CD4-positive, alpha-beta T cell treated with Interleukin-15 for 1 hour (primary cell): ENCODE results near the gene BAG1.

Source experiments
- DNase-seq: peaks from one replicate; pipeline ENCODE4 v3.0.0-alpha.2; 2020

The BAG1 gene

DNA sequence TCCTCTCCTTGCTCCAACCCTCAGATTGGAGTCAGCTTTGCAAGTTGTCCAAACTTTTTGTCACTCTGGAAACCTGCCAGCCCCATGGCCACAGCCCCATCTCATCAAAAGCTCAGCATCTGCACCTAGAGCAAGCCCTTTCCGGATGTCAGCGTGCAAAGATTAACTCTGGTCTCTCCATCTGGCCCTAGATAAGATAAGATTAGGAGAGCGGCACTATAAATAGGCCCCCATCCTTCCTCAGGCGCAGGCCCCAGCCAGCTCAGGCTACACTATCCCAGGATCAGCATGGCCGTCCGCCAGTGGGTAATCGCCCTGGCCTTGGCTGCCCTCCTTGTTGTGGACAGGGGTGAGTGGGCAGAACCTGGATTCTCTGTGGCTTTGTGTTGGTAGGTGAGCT is 24.6 kb downstream of the BAG1 start, which contains the start of gene SPINK4:
TSS of gene SPINK4 (plus strand) at position 247 of the 400 bp plus-strand sequence. CDS start at position 289, 42 bp downstream.
- no peak for DNase-seq

DNA sequence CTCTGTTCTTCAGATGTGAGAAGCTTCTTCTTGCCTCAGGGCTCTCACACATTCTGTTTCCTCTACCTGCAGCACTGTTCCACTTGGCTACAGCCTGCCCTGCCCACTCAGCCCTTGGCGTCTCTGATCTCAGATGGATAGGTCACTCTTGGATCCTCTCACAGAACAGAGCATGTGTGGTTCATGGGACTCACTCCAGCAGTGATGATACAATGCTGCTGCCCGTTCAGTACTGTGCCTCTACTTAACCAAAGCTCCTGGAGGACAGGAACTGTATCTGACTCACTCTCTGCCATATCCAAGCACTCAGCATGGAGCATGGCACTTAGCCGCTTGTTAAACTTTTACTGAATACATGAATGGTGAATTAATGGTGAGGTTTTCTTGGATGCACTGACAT is 27.9 kb downstream of the BAG1 start:
- no peak for DNase-seq

DNA sequence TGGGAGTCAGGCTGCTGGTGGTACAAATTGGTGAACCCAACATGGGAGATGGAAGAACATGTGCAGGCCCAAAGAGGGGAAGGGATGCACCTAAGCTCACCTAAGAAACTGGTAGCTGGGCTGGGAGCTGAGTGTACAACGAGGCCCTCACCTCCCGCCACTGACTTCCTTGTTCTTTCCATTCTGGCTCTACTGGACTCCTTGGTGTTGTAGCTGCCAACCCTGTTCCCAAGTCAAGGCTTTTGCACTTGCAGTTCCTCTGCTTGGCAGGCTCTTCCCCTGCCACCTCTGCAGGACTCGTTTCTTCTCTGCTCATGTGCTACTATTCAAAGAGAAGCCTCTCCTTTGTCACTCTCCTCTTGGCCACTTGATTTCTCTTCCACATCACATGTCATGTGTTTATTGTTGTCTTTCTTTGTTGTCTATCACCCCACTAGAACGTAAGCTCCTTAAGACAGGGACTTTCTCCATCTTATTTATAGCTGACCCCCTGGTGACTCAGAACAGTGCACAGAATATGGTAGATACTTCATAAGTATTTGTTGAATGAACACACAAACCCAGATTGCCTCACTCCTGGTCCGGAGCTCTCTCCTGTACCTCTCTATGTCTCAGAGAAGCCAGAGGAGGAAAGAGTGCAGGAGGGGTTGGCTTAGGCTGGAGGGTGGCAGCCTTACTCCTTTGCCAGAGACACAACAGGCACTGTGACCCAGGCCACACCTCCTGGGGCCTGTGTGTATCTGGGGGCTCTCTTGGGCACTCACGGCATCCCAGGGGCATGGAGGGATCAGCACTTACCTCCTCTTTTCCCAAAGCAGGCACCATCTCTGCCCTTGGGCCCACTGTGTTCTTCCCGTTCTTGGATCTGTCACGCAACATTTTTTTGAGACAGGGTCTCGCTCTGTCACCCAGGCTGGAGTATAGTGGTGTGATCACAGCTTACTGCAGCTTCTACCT is 29.7 kb downstream of the BAG1 start:
- no peak for DNase-seq

DNA sequence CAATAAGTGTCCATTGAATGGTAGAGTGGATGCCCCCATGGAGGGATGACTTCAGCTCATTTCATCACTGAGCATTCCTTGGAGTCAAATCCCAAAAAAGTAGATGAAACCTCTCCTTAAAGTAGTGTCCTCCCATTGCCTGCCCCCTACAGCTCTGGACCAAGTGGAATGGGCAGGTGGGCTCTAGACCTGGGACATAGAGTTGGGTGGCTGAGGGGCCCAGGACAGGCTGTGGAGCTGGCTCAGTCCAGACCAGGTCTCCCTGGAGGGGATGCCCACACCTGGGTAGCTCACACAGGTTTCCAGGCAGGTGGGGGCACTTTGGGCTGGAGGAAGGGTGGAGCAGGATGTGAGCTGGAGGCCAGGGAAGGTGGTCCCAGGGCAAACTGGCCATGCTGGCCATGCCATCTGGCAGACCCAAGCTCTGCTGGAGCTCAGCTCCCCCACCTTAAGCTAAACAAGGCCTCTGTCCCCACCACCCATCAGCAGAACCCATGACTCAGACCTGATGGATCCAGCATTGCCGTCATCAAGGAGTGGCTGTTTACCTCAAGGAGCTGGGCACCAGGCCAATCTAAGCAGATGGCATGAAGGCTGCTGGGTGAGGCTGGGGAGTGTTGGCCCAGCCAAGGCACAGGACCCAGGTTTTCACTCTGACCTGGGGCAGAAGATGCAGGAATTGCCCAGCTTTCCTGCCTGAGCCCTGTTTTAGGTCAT is 30.7 kb downstream of the BAG1 start:
- no peak for DNase-seq

DNA sequence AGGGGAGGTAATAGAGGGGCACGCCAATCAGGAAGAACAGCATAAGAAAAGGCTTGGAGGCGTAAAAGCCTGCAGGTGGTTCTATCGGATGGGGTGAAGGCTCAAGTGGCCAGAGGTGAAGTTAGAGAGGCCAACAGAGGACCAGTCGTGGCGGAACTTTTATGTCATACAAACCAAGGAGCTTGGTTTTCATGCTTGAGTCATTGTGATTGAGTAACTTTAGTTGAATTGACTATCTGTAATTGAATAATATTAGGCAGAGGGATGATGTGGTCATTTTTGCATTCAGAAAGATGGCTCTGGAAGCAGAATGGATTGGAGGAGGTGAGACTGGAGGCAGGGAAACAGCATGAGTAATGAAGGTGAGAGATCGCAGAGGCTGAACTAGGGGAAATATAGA is 31.7 kb downstream of the BAG1 start:
- DNase-seq, result no peak

DNA sequence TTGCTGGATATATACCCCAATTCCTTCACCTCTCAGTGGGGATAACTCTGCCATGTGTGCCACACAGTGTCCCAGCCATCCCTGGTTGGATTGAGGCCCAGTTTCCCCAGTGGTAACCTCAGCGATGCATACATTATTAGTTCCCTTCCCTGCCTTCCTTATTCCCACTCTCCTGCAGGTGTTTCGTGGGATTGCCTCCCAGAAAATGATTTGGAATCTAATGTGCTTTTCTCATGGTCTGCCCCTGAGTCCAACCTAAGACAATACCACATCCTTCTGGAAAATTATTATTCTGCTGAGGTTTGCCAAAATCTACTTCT is 32.9 kb downstream of the BAG1 start:
- DNase-seq, result no peak

DNA sequence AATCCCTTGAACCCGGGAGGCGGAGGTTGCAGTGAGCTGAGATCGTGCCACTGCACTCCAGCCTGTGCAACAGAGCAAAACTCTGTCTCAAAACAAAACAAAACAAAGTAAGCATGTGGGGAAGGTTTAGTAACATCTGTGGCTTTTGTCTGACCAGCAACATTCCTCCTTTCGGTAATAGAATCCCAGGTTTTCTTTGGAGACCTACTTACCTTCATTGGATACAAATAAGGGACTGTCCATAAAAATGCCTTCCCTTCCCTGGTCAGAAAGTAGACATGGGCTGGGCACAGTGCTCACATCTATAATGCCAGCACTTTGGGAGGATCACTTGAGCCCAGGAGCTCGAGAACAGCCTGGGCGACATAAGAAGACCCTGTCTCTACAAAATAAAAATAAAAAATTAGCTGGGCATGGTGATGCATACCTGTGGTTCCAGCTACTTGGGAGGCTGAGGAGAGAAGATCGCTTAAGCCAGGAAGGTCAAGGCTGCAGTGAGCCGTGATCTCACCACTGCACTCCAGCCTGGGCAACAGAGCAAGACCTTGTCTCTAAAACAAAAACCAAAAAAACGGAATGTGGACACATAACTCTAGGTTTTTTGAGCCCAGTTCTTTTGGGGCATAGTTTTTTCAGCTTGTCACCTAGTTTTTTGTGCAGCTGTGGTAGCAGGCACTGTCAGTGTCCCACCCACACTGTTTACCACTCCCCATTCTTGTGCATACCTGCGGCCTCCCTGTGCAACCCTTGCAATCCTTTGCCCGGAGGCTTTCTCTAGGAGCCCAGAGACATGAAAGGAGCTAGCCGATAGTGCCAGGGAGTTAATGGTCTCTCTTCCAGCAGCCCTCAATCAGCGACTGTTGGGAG is 33.5 kb downstream of the BAG1 start:
- DNase-seq, result no peak

DNA sequence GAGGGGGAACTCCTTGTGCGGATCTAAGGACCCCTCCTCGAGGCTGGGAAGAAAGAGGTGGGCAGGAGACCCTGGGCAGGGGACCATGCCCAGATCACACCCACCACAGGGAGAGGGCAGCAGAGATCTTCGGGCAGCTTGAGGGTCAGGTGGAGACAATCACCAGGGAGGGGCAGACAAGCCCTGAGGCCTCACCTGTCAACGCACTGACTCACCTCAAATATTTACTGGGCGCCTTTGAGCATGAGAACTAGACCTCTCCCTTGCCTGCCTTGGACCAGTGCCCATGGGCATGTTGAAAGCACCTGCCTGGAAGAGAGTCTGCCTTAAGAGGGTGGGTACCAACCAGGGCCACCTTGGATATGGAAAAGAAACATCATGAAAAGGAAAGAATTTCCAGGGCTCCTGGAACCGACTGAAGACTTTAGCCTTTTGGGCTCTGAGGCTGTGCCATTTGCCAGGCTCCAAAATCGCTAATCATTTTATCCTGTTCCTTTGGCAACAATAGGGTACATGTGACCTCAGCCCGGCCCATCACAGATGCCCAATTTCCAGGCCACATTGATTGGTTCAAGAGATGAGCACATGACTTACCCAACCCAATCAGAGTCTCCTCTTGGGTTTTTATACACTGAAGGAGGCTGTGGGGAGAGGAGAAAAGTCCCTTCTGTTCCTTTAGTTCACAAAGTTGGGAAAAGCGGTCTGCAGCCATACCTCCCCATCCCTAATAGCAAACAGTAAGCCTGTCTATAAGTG is 35.0 kb downstream of the BAG1 start:
- no peak for DNase-seq

DNA sequence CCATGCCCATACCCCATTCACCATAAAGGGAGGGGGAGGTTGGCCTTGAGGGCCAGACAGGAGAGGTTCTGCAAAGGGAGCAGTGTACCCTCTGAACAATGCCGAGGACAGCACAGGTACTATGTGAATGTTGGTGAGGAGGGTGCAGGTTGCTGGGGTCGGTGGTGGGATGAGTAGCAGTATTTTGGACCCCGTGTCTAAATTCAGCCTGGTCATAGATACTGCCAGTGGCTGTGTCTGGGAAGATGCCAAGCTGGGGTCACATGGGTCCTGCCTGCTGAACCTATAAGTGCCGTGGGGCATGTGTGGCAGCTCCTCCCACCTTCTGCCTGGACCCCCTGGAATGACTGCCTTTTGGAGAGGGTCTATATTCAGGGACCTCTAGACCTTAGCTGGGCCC is 35.9 kb downstream of the BAG1 start:
- no peak for DNase-seq

DNA sequence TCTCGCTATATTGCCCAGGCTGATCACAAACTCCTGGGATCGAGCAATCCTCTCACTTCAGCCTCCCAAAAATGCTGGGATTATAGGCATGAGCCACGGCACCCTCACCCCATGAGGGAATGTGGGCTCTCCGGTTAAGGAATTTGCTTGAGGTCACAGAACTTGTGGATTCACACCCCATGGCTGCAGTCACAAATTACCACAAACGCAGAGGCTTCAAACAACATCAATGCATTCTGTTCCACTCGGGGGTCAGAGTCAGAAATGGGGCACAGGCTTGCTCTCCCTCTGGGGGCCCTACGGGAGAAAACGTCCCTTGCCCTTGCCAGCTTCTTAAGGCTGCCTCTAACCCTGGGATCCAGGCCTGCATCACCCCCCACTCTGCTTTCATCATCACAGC is 36.8 kb downstream of the BAG1 start:
- DNase-seq, result no peak

DNA sequence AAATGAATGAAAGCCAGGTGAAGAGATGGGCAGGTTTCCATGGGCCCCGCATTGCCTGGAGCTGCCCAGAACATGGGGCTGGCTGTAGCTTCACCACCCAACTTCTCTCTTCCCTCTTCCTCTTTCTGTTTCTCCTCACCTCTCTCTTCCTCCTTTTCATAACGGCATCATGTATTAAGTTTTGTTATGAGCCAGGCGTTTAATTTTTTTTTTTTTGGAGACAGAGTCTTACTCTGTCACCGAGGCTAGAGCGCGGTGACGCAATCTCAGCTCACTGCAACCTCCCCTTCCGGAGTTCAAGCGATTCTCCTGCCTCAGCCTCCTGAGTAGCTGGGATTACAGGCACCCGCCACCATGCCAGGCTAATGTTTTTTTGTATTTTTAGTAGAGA is 37.5 kb downstream of the BAG1 start:
- DNase-seq, result peak; percentile 65

DNA sequence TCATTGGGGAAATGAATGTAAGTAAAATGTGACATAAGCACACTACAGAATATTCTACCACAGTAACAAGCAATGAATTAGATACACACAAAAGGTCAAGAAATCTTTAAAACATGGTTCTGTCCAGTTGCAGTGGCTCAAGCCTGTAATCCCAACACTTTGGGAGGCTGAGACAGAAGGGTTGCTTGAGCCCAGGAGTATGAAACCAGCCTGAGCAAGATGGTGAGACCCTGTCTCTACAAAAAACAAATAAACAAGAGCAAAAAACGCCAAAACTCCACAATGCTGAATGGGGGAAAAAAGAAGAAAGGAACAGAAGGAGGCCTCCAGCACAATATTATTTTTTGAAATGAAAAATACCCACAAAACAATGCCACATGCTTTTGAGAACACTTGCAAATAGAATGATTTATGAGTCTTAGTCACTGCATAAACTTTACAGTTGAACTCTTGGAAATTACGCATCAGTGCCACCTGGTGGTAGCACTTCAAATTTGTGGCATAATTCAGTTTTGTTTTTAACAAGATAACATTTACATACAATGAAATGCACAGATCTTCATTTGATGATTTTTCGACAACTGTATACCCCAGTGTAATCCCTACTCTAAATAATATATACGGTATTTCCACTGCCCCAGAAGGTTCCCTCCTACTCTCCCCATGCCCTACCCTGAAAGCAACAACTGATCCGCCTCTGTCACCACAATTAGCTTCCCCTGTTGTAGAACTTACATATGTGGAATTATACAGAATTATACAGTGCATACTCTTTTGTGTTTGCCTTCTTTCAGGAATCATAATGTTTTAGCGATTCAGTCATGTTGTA is 39.0 kb downstream of the BAG1 start:
- DNase-seq, result peak; percentile 51

DNA sequence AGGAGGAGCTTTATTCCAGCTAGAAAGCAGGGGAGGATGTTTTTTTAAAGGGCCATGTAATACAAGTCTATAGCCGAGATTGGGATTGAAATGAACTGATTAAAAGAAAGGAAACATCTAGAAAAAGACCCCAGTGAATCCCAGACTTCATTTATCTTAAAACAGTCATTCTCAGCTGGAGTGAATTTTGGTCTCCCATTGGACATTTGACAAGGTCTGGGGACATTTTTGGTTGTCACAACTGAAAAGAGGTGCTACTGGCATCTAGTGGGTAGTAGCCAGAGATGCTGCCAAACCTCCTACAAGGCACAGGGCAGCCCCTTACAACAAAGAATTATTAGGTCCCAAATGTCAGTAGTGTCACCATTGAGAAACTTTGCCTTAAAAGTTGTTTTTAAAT is 40.8 kb downstream of the BAG1 start:
- no peak for DNase-seq

DNA sequence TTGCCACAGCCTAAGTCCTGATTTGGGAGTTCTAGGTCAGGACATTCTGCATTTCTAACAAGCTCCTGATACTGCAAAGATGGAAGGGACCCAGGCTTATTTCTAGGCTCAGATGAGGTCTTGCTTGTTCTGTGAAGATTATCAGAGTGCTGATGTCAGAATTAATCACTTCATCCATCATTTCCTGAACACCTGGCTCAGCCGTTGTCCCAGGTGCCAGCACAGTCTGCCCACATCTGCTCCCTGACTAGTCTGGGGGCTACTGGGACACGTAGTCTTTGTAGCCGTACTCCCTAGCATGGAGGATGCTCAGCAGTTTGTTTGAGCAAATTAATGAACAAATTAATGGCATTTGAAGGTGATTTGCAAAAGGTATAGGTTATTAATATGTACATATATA is 42.5 kb downstream of the BAG1 start:
- no peak for DNase-seq

DNA sequence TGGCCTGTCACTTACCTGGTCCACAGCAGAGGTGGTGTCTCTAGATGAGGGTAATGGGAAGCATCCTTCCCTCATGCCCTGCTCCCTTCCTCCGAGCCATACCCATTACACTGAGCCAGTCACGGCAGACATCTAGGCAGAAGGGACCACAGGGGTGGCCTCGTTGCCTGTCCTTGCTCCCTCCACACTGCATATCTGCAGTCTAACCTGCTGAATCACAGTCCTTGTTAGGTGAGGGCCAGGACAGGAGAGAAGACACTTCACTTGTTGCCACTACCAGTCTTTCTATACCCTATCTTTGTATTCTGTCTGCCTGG is 43.0 kb downstream of the BAG1 start:
- DNase-seq, result no peak

DNA sequence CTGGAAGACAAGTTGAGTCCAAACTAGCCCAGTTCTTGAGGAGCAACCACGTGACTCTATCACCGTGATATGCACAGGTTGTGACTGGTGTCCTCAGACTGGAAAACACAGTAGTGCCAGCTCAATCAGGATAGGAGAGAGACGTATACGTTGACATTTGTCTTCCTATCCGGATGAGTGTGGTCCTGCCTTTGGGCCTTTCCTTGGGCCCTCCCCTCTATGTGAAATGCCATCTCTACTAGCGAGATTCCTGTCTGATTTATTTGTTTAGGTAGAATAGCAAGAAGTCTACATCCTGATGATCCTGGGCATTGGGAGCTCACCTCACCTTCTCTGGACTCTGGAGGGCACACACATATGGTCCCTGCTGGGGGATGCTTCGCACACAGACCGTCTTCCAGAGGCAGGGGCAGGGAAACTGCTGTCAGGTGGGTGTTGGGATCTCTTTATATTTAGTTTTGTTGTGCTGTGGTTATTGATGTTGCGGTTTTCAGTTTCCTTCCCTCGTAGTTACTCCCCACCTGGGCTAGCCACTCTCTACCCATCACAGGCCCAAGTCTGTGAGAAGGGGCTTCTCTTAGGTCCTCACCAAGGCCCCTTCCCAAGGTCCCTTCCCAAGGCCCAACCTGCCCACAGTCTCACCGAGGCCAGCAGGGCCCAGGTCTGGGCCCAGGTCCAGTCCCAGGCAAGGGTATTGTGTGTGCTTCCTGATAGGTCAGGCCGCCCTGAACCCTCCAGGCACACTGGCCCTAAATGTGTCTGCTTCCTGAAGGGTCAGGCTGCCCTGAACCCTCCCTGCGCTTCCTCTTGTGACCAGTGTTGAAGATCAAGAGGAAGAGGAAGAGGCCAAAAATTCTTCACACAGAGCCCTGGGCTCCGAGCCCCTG is 43.6 kb downstream of the BAG1 start:
- DNase-seq, result no peak

DNA sequence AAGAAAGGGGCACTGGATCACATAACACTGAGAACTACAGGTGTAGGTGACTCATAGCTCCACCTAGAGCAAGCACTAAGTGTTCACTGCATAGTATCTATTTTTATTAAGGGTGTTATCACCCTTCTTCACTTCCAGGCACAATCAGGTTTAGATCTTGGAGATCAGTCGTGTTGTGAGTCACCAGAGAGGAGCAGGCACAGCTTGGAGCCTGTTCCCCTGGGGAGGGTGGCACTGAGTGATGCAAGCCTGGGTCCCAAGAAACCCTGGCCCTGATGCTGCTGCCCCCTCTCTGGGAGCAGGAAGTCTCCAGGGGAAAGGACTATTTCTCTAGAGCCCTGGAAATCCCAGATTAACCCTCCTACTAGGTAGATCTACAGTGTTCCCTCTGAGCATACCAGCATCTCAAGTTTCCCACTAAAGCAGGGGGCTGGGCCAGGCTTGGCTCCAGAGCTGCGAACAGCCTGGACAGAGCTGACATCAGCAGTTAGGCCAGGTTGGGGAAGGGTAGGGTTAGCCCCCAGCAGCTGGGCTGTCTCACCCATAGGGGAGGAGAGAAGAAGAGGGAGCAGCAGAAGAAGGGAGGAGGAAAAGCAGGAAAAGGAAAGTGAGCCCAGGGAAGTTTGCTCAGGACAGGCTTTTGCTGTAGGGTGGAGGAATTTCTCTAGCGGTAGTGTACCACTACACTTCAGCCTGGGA is 52.7 kb downstream of the BAG1 start:
- DNase-seq, result no peak

DNA sequence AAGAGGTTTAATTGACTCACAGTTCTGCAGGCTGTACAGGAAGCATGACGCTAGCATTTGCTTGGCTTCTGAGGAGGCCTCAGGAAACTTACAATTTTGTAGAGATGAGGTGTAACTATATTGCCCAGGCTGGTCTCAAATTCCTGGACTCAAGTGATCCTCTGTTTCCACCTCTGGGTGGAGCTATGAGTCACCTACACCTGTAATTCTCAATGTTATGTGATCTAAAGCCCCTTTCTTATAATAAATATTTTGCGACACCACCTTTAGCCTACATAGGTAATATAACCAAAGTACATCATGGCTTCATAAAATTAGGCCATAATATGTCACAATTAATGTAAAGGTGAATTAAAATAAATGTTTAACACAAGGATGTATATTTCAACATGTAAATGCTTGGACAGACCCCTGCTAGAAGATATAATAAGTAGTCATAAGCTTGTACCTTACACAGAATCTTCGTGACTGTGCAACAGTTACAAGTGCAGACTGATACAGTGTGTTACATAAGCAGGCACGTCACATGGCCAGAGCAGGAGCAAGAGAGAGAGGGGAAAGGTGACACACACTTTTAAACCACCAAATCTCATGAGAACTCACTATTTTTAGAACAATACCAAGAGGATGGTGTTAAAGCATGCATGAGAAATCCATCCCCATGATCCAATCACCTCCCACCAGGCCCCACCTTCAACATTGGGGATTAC is 54.3 kb downstream of the BAG1 start:
- DNase-seq, result no peak

DNA sequence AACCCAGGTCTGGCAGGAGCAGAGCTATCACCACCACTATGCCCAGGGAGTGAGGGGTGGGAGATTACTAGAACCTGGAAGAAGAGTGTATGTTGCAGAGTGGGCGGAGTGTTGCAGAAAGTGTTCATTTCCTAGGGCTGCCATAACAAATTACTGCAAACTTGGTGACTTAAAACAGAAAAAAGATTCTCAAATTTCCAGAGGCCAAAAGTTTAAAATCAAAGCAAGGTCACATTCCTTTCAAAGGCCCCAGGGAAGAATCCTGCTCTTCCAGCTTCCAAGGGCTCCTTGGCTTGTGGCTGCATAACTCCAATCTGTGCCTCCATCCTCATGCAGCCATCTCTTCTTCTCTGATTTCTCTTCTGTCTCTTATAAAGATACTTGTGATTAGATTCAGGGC is 55.1 kb downstream of the BAG1 start:
- no peak for DNase-seq
